RWPE1 (cell line): ENCODE data around the gene NTSR1.
A peak's percentile ranks its signal among the peaks of the same experiment; 100 is the strongest.

Experiments used
- CTCF ChIA-PET: fragments of 350-600 bp; sonication (Branson Sonifier 250); formaldehyde crosslinking; extraction: SDS; loops from one replicate; lab custom pipeline; 2021; lab: Yijun Ruan, JAX
- POLR2A ChIA-PET: fragments of 400-600 bp; formaldehyde crosslinking; extraction: SDS; loops from one replicate; lab custom pipeline; 2020; ENCODE audit warnings: antibody characterized with exemption; ENCODE audit not compliant: low non-redundant PET; lab: Yijun Ruan, JAX
- DNase-seq: peaks from one replicate; pipeline ENCODE4 v3.0.0; 2012; ENCODE audit warnings: low spot score
- H3K27ac ChIP-seq: fragments of 450-650 bp; 2 replicates; pipeline ENCODE4 v1.5.1; 2017
- TF ChIP-seq, protein P1 (sequence below): fragments of 450-650 bp; conservative IDR thresholded peaks from 2 replicates; pipeline ENCODE4 v1.5.1; 2017; ENCODE audit warnings: low read depth, mild to moderate bottlenecking

Gene NTSR1

GRCh38 chr20:62793757-62794006, 85.0 kb downstream of the NTSR1 start:
- peak overlapping the region; percentile 97 for H3K27ac ChIP-seq

DNA sequence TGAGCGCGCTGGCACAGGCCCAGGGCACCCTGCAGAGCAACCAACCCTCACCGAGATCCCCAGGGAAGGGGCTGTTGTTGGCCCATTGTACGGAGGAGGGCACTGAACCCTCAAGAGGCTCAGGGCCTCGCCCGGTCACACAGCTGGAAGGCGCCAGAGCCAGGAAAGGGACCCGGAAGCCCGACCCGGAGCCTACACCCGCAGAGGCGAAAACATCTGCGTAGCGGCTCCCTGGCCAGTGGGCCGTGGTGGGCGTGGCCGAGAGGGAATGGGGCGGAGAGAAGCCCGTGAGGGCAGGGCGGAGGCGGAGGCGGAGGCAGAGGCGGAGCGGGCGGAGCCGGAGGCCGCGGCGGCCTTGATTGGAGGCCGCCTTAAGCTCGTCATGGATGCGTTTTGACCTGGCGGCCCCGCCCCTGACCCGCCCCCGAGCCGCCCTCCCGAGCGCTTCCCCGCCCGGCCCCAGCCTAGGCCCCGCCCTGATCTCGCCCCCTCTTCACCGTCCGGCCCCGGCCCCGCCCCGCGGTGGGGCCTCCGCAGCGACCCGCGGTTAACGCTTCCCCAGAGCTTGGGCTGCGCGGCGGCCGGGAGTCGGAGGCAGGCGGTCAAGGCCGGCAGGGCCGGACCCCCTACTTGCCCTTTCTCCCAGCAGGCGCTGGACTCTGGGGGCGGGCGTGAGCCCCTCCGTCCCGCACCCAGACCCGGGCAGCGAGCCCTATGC, 85.5 kb downstream of the NTSR1 start:
- ChIA-PET CTCF (interaction anchor here (0.7 to 1.8 kb wide), 8 partner anchors 13 to 294 kb away, joined by 3 to 7 read pairs (median 4); partner anchors contain the start of gene NTSR1), POLR2A (interaction anchor here (0.5 to 1.7 kb wide), 9 partner anchors 20 to 171 kb away, joined by 3 to 5 read pairs (median 3); partner anchors contain the start of genes NTSR1 and TCFL5)
- TF ChIP-seq, protein P1, sequence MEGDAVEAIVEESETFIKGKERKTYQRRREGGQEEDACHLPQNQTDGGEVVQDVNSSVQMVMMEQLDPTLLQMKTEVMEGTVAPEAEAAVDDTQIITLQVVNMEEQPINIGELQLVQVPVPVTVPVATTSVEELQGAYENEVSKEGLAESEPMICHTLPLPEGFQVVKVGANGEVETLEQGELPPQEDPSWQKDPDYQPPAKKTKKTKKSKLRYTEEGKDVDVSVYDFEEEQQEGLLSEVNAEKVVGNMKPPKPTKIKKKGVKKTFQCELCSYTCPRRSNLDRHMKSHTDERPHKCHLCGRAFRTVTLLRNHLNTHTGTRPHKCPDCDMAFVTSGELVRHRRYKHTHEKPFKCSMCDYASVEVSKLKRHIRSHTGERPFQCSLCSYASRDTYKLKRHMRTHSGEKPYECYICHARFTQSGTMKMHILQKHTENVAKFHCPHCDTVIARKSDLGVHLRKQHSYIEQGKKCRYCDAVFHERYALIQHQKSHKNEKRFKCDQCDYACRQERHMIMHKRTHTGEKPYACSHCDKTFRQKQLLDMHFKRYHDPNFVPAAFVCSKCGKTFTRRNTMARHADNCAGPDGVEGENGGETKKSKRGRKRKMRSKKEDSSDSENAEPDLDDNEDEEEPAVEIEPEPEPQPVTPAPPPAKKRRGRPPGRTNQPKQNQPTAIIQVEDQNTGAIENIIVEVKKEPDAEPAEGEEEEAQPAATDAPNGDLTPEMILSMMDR = no peak
- H3K27ac ChIP-seq = peak overlapping the region; percentile 97
- peak; percentile 99 for DNase-seq

More at GRCh38 chr20:62793757-62794006, 85.0 kb downstream of the NTSR1 start:
- peak; percentile 71 for DNase-seq
- TF ChIP-seq, protein P1 = no peak
- POLR2A ChIA-PET = interaction anchor here (0.5 to 1.7 kb wide), 5 partner anchors 56 to 170 kb away, joined by 3 to 4 read pairs (median 3); partner anchors contain the start of gene NTSR1
- CTCF ChIA-PET = interaction anchor here (0.9 to 1.8 kb wide), 7 partner anchors 14 to 294 kb away, joined by 3 to 7 read pairs (median 5); partner anchors contain the start of gene NTSR1

- H3K27ac ChIP-seq = peak overlapping the region; percentile 97
- CTCF ChIA-PET = interaction anchor here (0.7 to 4.3 kb wide), 5 partner anchors 12 to 295 kb away, joined by 3 to 35 read pairs (median 6); no protein-coding TSS in a partner anchor
- POLR2A ChIA-PET = interaction anchor here (0.5 to 1.7 kb wide), 5 partner anchors 19 to 139 kb away, joined by 3 to 5 read pairs (median 4); partner anchors contain the start of genes NTSR1 and TCFL5
- peak; percentile 74 for DNase-seq
- TF ChIP-seq, protein P1 = no peak
Observed at GRCh38 chr20:62795023-62795761, 86.6 kb downstream of the NTSR1 start.

GRCh38 chr20:62796699-62797491, 88.3 kb downstream of the NTSR1 start:
- CTCF ChIA-PET = interaction anchor here (0.6 to 4.3 kb wide), 3 partner anchors 11 to 291 kb away, joined by 4 to 35 read pairs (median 4); no protein-coding TSS in a partner anchor
- TF ChIP-seq, protein P1 = no peak
- H3K27ac ChIP-seq = peak overlapping the region; percentile 97
- no peak for DNase-seq
- POLR2A ChIA-PET = interaction anchor here (0.6 kb wide), 1 partner anchor 64 kb away, joined by 4 read pairs; no protein-coding TSS in a partner anchor

DNA sequence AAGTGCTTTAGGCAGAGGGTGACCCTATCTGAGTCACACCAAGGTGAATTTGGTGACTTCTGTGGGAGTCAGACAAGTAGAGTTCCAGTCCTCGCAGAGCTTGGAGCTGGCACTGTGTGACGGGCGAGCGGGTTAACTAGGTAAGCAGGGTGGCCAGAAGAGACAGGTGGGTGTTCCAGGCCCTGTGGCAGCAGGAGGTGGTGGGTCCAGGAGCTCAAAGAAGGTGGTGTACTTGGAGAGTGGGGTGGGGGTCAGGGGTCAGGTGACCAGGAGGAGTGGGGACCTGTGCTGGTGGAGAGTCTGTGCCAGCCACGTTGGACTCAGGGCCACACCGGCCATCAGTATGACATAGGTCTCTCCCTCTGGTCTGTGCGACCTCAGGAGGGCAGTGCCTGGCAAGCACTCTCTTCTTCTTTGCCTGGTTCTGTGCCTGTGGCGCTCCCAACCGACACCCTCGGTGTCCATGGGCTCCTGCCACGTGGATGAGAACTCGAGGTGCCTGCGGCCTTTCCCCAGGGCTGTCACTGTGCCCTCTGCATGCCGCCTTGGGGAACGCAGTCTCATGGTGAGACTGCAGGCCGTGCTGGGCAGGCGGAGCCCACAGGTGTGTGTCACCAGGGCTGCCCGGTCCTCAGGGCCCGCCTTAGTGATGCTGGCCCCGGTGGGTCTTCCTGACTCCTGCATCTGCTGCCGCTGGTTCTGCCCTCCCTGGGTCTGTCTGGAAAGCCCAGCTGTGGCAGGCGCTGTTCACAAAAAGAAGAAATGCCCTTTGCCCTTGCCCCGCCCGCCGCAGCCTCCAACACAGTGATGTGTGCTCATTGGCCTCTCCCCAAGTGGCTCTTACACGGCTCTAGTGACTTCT, 89.3 kb downstream of the NTSR1 start:
- CTCF ChIA-PET = interaction anchor here (0.6 to 4.3 kb wide), 4 partner anchors 10 to 292 kb away, joined by 4 to 35 read pairs (median 6); no protein-coding TSS in a partner anchor
- DNase-seq = no peak
- peak overlapping the region; percentile 97 for H3K27ac ChIP-seq
- POLR2A ChIA-PET = interaction anchor here (0.6 kb wide), 1 partner anchor 63 kb away, joined by 4 read pairs; no protein-coding TSS in a partner anchor
- TF ChIP-seq, protein P1 = no peak
